Neural progenitor cell (in vitro differentiated cells): Measurements from ENCODE around the gene GRM3. TPM values are rescaled to one million over a fixed set of nuclear protein-coding genes. Genes with fewer than 3 reads are reported as not detected.

ENCODE experiments used
- DNase-seq: peaks from one replicate; pipeline ENCODE4 v3.0.0-alpha.2; 2016; ENCODE audit warnings: low spot score
- H2AFZ ChIP-seq: fragments of 200-600 bp; sonication (generic); replicated peaks from 2 replicates; pipeline ENCODE4 v1.6.1; 2016; ENCODE audit warnings: antibody characterized with exemption
- H3F3A ChIP-seq: fragments of 200-600 bp; sonication (generic); 2 replicates; pipeline ENCODE4 v1.6.1; 2016; ENCODE audit warnings: antibody characterized with exemption, low read depth
- H3K27ac ChIP-seq: fragments of 200-600 bp; sonication (generic); 2 replicates; pipeline ENCODE4 v1.5.1; 2016; ENCODE audit warnings: mild to moderate bottlenecking
- H3K27me3 ChIP-seq: fragments of 200-600 bp; sonication (generic); 2 replicates; pipeline ENCODE4 v1.6.1; 2016; ENCODE audit warnings: mild to moderate bottlenecking, moderate library complexity
- H3K36me3 ChIP-seq: fragments of 200-600 bp; sonication (generic); 2 replicates; pipeline ENCODE4 v1.5.1; 2016
- H3K4me1 ChIP-seq: fragments of 200-600 bp; sonication (generic); 2 replicates; pipeline ENCODE4 v1.6.1; 2016; ENCODE audit warnings: mixed run types
- H3K4me2 ChIP-seq: fragments of 200-600 bp; sonication (generic); 2 replicates; pipeline ENCODE4 v1.6.1; 2016
- H3K4me3 ChIP-seq: fragments of 200-600 bp; sonication (generic); 2 replicates; pipeline ENCODE4 v1.5.1; 2016
- H3K79me2 ChIP-seq: fragments of 200-600 bp; sonication (generic); 2 replicates; pipeline ENCODE4 v1.6.1; 2016; ENCODE audit warnings: low read depth
- H3K9ac ChIP-seq: fragments of 200-600 bp; sonication (generic); 2 replicates; pipeline ENCODE4 v1.6.1; 2016
- H3K9me3 ChIP-seq: fragments of 200-600 bp; sonication (generic); 2 replicates; pipeline ENCODE4 v1.5.1; 2016; ENCODE audit warnings: low read depth
- H4K20me1 ChIP-seq: fragments of 200-600 bp; sonication (generic); 2 replicates; pipeline ENCODE4 v1.6.1; 2016; ENCODE audit warnings: low read depth
- H3K27ac Mint-ChIP-seq: 3 replicates; pipeline ENCODE4 v1.8.0; 2021; ENCODE audit warnings: mixed read lengths
- H3K27me3 Mint-ChIP-seq: 2 replicates; pipeline ENCODE4 v1.8.0; 2022; ENCODE audit warnings: low read depth, mild to moderate bottlenecking, inconsistent platforms, moderate library complexity, mixed read lengths; ENCODE audit not compliant: insufficient read depth
- H3K36me3 Mint-ChIP-seq: 3 replicates; pipeline ENCODE4 v1.8.0; 2021; ENCODE audit warnings: mixed read lengths
- H3K4me1 Mint-ChIP-seq: 3 replicates; pipeline ENCODE4 v1.8.0; 2021; ENCODE audit warnings: mixed read lengths
- H3K4me3 Mint-ChIP-seq: 3 replicates; pipeline ENCODE4 v1.8.0; 2021; ENCODE audit warnings: mild to moderate bottlenecking, moderate library complexity, mixed read lengths
- H3K9me3 Mint-ChIP-seq: 3 replicates; pipeline ENCODE4 v1.8.0; 2020; ENCODE audit warnings: mixed read lengths
- EZH2 ChIP-seq: fragments of 200-600 bp; sonication (generic); IDR thresholded peaks from 2 replicates; pipeline ENCODE4 v1.6.1; 2017; ENCODE audit warnings: antibody characterized with exemption, mild to moderate bottlenecking, moderate library complexity
- EZH2phosphoT487 ChIP-seq: fragments of 200-600 bp; sonication (generic); IDR thresholded peaks from 2 replicates; pipeline ENCODE4 v1.6.1; 2017; ENCODE audit warnings: antibody characterized with exemption
- total RNA-seq: library from RNA; depleted of rRNA; stranded (reverse); fragments of >200 nt; gene quantifications from 2 replicates; pipeline ENCODE4 v1.2.3, GENCODE V29; 2015; ENCODE audit warnings: low replicate concordance
- TF ChIP-seq, protein P1 (sequence below): fragments of 200-600 bp; sonication (generic); IDR thresholded peaks from 2 replicates; pipeline ENCODE4 v1.5.1; 2017; ENCODE audit warnings: antibody characterized with exemption, mild to moderate bottlenecking

GRM3 gene
- total RNA-seq, 1 donor from 2014 or later, result 22.2 TPM

DNA sequence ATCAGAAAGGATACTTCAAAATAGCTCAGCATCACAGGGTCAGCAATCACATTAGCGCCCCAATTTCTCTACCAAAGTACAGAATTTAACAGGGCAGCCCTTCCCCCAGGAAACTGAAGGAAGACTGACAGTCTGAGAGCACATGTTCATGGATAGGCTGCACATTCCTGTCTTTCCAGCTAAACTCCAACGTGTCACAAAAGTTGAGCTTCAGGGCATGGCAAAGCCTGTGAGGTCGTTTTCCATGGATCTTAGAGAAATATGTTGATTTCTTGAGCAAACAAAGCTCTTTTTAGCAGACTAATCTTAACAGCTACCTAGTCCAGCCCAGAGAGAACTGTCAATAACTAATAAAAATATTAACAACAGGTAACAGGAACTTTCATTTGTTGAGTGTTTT lies 207.9 kb downstream of the GRM3 start:
- no peak overlapping the region for H3K4me2 ChIP-seq
- no peaks in the 10 kb centered on the region for H3K79me2 ChIP-seq
- H3K36me3 ChIP-seq, result no peaks in the 10 kb centered on the region
- DNase-seq, result no peak
- no peak overlapping the region for H3K4me3 Mint-ChIP-seq
- no peaks in the 10 kb centered on the region for H3K4me1 ChIP-seq
- no peaks in the 10 kb centered on the region for H4K20me1 ChIP-seq
- H3K27me3 ChIP-seq, result no peaks in the 10 kb centered on the region
- no peaks in the 10 kb centered on the region for H3K4me1 Mint-ChIP-seq
- H3K27me3 Mint-ChIP-seq, result peaks cover 3% of the 10 kb centered on the region
- H3K9me3 Mint-ChIP-seq, result no peaks in the 10 kb centered on the region
- no peaks in the 10 kb centered on the region for H3K36me3 Mint-ChIP-seq
- H3K9ac ChIP-seq, result no peak overlapping the region
- no peak overlapping the region for H3K27ac Mint-ChIP-seq
- no peaks in the 10 kb centered on the region for H3F3A ChIP-seq
- no peak overlapping the region for H3K27ac ChIP-seq
- no peaks in the 10 kb centered on the region for H3K9me3 ChIP-seq
- H2AFZ ChIP-seq, result no peak overlapping the region
- H3K4me3 ChIP-seq, result no peak overlapping the region
- TF ChIP-seq, protein P1, sequence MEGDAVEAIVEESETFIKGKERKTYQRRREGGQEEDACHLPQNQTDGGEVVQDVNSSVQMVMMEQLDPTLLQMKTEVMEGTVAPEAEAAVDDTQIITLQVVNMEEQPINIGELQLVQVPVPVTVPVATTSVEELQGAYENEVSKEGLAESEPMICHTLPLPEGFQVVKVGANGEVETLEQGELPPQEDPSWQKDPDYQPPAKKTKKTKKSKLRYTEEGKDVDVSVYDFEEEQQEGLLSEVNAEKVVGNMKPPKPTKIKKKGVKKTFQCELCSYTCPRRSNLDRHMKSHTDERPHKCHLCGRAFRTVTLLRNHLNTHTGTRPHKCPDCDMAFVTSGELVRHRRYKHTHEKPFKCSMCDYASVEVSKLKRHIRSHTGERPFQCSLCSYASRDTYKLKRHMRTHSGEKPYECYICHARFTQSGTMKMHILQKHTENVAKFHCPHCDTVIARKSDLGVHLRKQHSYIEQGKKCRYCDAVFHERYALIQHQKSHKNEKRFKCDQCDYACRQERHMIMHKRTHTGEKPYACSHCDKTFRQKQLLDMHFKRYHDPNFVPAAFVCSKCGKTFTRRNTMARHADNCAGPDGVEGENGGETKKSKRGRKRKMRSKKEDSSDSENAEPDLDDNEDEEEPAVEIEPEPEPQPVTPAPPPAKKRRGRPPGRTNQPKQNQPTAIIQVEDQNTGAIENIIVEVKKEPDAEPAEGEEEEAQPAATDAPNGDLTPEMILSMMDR, result no peak
- no peak for TF ChIP-seq EZH2phosphoT487

DNA sequence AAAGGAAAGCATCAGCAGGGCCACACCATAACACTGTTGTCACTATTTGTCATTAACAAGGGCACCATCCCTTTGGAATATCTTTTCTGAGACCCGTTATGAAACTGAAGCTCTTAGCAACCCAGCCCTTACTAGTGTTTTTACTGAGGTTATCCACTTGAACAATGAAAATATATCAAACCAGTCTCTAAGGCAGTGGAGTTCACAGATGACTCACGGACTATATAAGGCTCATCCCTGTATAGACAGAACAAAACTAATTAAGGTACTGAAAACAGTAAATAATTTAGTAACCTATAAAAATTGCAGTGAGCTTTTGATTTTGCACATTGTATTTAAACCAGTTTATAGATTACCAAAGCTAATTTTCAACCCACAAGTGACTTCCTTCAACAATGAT lies 219.7 kb downstream of the GRM3 start:
- H3K4me1 Mint-ChIP-seq, result peaks cover 9% of the 10 kb centered on the region
- no peak for DNase-seq
- peaks cover 2% of the 10 kb centered on the region for H3K9me3 Mint-ChIP-seq
- Histone ChIP-seq H3K9ac (no peak overlapping the region), H3K36me3 (no peaks in the 10 kb centered on the region), H3K27me3 (no peaks in the 10 kb centered on the region), H3K4me2 (no peak overlapping the region), H3K79me2 (no peaks in the 10 kb centered on the region), H3K4me3 (no peak overlapping the region), H2AFZ (no peak overlapping the region), H3K4me1 (peaks cover 19% of the 10 kb centered on the region), H4K20me1 (no peaks in the 10 kb centered on the region), H3K27ac (no peak overlapping the region), H3K9me3 (no peaks in the 10 kb centered on the region), H3F3A (peaks cover 19% of the 10 kb centered on the region)
- peaks cover 20% of the 10 kb centered on the region for H3K36me3 Mint-ChIP-seq
- no peak overlapping the region for H3K27ac Mint-ChIP-seq
- no peaks in the 10 kb centered on the region for H3K27me3 Mint-ChIP-seq
- TF ChIP-seq, protein P1, result no peak
- TF ChIP-seq EZH2phosphoT487, result no peak
- TF ChIP-seq EZH2, result no peak
- H3K4me3 Mint-ChIP-seq, result no peak overlapping the region

DNA sequence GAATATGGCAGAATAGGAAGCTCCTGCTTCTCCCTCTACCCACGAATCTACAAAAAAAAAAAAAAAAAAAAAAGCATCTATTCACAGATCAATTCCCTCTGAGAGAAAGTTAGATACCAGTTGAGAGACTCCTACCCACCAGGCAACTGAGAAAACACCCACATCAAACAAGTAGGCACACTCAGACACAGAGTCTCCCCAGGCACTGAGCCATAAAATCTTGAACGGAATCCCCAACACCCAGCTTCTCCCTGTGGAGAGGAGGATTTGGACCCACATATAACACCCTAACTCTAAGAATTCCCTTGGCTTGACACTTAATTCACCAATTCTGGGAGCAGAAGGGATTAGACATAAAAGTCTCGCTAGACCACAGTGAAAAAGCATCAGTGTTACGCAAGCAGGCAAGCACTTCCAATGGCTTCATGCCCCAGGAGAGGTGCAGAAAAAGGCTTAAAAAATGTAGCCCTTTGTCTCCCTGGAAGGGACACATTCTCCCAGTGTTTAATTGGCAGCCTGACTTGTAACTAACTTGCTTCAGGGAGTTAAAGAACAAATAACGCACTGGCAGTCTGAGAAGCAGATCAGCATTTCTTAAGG lies 223.6 kb downstream of the GRM3 start:
- H3K79me2 ChIP-seq, result no peaks in the 10 kb centered on the region
- H3K4me1 ChIP-seq, result peaks cover 27% of the 10 kb centered on the region
- no peak overlapping the region for H3K9ac ChIP-seq
- peak; percentile 76 for DNase-seq
- H3K9me3 Mint-ChIP-seq, result peaks cover 8% of the 10 kb centered on the region
- H4K20me1 ChIP-seq, result no peaks in the 10 kb centered on the region
- H3K27ac ChIP-seq, result peak overlapping the region; percentile 88
- H3F3A ChIP-seq, result peaks cover 29% of the 10 kb centered on the region
- peak overlapping the region; percentile 0 for H3K4me3 ChIP-seq
- H3K36me3 ChIP-seq, result no peaks in the 10 kb centered on the region
- peaks cover 29% of the 10 kb centered on the region for H3K36me3 Mint-ChIP-seq
- H3K4me3 Mint-ChIP-seq, result no peak overlapping the region
- no peaks in the 10 kb centered on the region for H3K9me3 ChIP-seq
- peaks cover 9% of the 10 kb centered on the region for H3K4me1 Mint-ChIP-seq
- peak overlapping the region; percentile 59 for H3K4me2 ChIP-seq
- H3K27ac Mint-ChIP-seq, result peak overlapping the region; percentile 68
- H3K27me3 Mint-ChIP-seq, result no peaks in the 10 kb centered on the region
- H2AFZ ChIP-seq, result no peak overlapping the region
- no peaks in the 10 kb centered on the region for H3K27me3 ChIP-seq
- no peak for TF ChIP-seq EZH2
- TF ChIP-seq, protein P1, result no peak
- TF ChIP-seq EZH2phosphoT487, result no peak
